HG03060 (cell line): ENCODE data around the gene SRCIN1.

Experiments used
- ATAC-seq: cut with Tn5 transposase; IDR thresholded peaks from one replicate; pipeline ENCODE4 v1.9.1; 2021; ENCODE audit warnings: low read depth, moderate number of reproducible peaks; ENCODE audit not compliant: unreplicated experiment

Gene SRCIN1

GRCh38 chr17:38617967-38618760 lies 12.4 kb upstream of the SRCIN1 start:
- ATAC-seq = no peak

GRCh38 chr17:38617074-38617860 lies 11.5 kb upstream of the SRCIN1 start:
- no peak for ATAC-seq

GRCh38 chr17:38616361-38616760 lies 10.6 kb upstream of the SRCIN1 start:
- no peak for ATAC-seq

GRCh38 chr17:38613981-38614779 lies 8.4 kb upstream of the SRCIN1 start:
- ATAC-seq = no peak

GRCh38 chr17:38613525-38613980 lies 7.8 kb upstream of the SRCIN1 start:
- ATAC-seq = no peak

- ATAC-seq = no peak
These were observed 6.2 kb upstream of the SRCIN1 start for GRCh38 chr17:38611872-38612376.

GRCh38 chr17:38611070-38611786 lies 5.5 kb upstream of the SRCIN1 start:
- no peak for ATAC-seq

- ATAC-seq = no peak
These were observed 3.7 kb upstream of the SRCIN1 start for GRCh38 chr17:38609280-38610031.

GRCh38 chr17:38608648-38609047 lies 2.9 kb upstream of the SRCIN1 start:
- ATAC-seq = no peak

GRCh38 chr17:38606646-38607611 lies 1.2 kb upstream of the SRCIN1 start:
- no peak for ATAC-seq

GRCh38 chr17:38605411-38605840 lies 326 bp downstream of the SRCIN1 start:
- no peak for ATAC-seq

- ATAC-seq = no peak
These were observed 1.0 kb downstream of the SRCIN1 start for GRCh38 chr17:38604479-38605403.

GRCh38 chr17:38603786-38604478 lies 1.8 kb downstream of the SRCIN1 start:
- ATAC-seq = no peak

- ATAC-seq = no peak
These were observed 2.6 kb downstream of the SRCIN1 start for GRCh38 chr17:38602956-38603785.

GRCh38 chr17:38602453-38602852 lies 3.3 kb downstream of the SRCIN1 start:
- ATAC-seq = no peak
